HFFc6 (cell line): ENCODE measurements around the gene IMMP2L. TPM values are rescaled to one million over a fixed set of nuclear protein-coding genes. Genes with fewer than 3 reads are reported as not detected.
A peak's percentile ranks its signal among the peaks of the same experiment; 100 is the strongest.

Source experiments
- DNase-seq: peaks from one replicate; pipeline ENCODE4 v3.0.0-alpha.2; 2018
- H3K27ac Mint-ChIP-seq: 2 replicates; pipeline ENCODE4 v1.8.0; 2020; ENCODE audit warnings: mild to moderate bottlenecking, mixed read lengths
- H3K27me3 Mint-ChIP-seq: 2 replicates; pipeline ENCODE4 v1.8.0; 2021; ENCODE audit warnings: mild to moderate bottlenecking, moderate library complexity, mixed read lengths; ENCODE audit not compliant: insufficient read depth
- H3K36me3 Mint-ChIP-seq: 2 replicates; pipeline ENCODE4 v1.8.0; 2021; ENCODE audit warnings: low read depth, mixed read lengths
- H3K4me1 Mint-ChIP-seq: 2 replicates; pipeline ENCODE4 v1.8.0; 2020; ENCODE audit warnings: low read depth, mixed read lengths
- H3K4me3 Mint-ChIP-seq: 2 replicates; pipeline ENCODE4 v1.8.0; 2020; ENCODE audit warnings: mild to moderate bottlenecking, moderate library complexity, mixed read lengths
- H3K9me3 Mint-ChIP-seq: 2 replicates; pipeline ENCODE4 v1.8.0; 2020; ENCODE audit warnings: mild to moderate bottlenecking, mixed read lengths
- CTCF ChIP-seq: fragments of 200-600 bp; sonication (generic); IDR thresholded peaks from 2 replicates; pipeline ENCODE4 v1.5.0; 2021; ENCODE audit warnings: antibody characterized with exemption, mild to moderate bottlenecking
- total RNA-seq, 6 experiments: library from RNA; stranded (reverse); fragmentation: NEBNext Ultra II Directional; extraction: Animal tissue kit (Norgen Biotek cat#: 25700); gene quantifications; 2 replicates in 1 of 6; 3 replicates in 5 of 6; pipeline ENCODE4 v1.2.3, GENCODE V29; 2021

IMMP2L gene
- total RNA-seq, 6 experiments from 2014 or later: 7.2 to 13.6 (median 10.1) TPM

GRCh38 chr7:111392294-111392693, 170.0 kb downstream of the IMMP2L start:
- Mint-ChIP-seq H3K36me3 (no peaks in the 10 kb centered on the region; the same call in 1 of the 2 replicates), H3K4me1 (peaks cover 17% of the 10 kb centered on the region), H3K9me3 (no peaks in the 10 kb centered on the region), H3K27ac (no peak overlapping the region), H3K4me3 (no peak overlapping the region), H3K27me3 (no peaks in the 10 kb centered on the region)
- TF ChIP-seq CTCF: no peak
- DNase-seq: no peak

- no peak for TF ChIP-seq CTCF
- Mint-ChIP-seq H3K4me3 (no peak overlapping the region), H3K27ac (no peak overlapping the region), H3K4me1 (peaks cover 31% of the 10 kb centered on the region), H3K27me3 (no peaks in the 10 kb centered on the region), H3K9me3 (peaks cover 4% of the 10 kb centered on the region; the same call in 1 of the 2 replicates), H3K36me3 (peaks cover 10% of the 10 kb centered on the region)
- no peak for DNase-seq
Observed at GRCh38 chr7:111390000-111390399, 172.3 kb downstream of the IMMP2L start.

- Mint-ChIP-seq H3K4me3 (no peak overlapping the region), H3K27me3 (no peaks in the 10 kb centered on the region), H3K4me1 (peaks cover 41% of the 10 kb centered on the region), H3K36me3 (peaks cover 10% of the 10 kb centered on the region), H3K27ac (no peak overlapping the region), H3K9me3 (peaks cover 4% of the 10 kb centered on the region; the same call in 1 of the 2 replicates)
- DNase-seq: no peak
- no peak for TF ChIP-seq CTCF
Observed at GRCh38 chr7:111388912-111389311, 173.4 kb downstream of the IMMP2L start.

- Mint-ChIP-seq H3K27ac (no peak overlapping the region), H3K4me1 (peaks cover 36% of the 10 kb centered on the region), H3K36me3 (peaks cover 10% of the 10 kb centered on the region), H3K4me3 (no peak overlapping the region), H3K27me3 (no peaks in the 10 kb centered on the region), H3K9me3 (peaks cover 4% of the 10 kb centered on the region; the same call in 1 of the 2 replicates)
- no peak for DNase-seq
- TF ChIP-seq CTCF: no peak
Observed at GRCh38 chr7:111388016-111388415, 174.3 kb downstream of the IMMP2L start.

- H3K27me3 Mint-ChIP-seq: no peaks in the 10 kb centered on the region; the same call in 1 of the 2 replicates
- H3K4me3 Mint-ChIP-seq: no peak overlapping the region
- peaks cover 29% of the 10 kb centered on the region for H3K4me1 Mint-ChIP-seq
- peak; percentile 59 for DNase-seq
- H3K36me3 Mint-ChIP-seq: peaks cover 10% of the 10 kb centered on the region
- no peak for TF ChIP-seq CTCF
- H3K9me3 Mint-ChIP-seq: peaks cover 4% of the 10 kb centered on the region; the same call in 1 of the 2 replicates
- H3K27ac Mint-ChIP-seq: peak overlapping the region; percentile 33; the same call in 1 of the 2 replicates
Observed at GRCh38 chr7:111384065-111384891, 178.0 kb downstream of the IMMP2L start.
